C1 segment of cervical spinal cord (tissue), 14 donors: ENCODE data around the gene SLC6A8.

Experiments
- DNase-seq, 14 donors: peaks; one replicate each; lab custom pipeline; 2025; lab: John Stamatoyannopoulos, UW

Gene SLC6A8

DNA sequence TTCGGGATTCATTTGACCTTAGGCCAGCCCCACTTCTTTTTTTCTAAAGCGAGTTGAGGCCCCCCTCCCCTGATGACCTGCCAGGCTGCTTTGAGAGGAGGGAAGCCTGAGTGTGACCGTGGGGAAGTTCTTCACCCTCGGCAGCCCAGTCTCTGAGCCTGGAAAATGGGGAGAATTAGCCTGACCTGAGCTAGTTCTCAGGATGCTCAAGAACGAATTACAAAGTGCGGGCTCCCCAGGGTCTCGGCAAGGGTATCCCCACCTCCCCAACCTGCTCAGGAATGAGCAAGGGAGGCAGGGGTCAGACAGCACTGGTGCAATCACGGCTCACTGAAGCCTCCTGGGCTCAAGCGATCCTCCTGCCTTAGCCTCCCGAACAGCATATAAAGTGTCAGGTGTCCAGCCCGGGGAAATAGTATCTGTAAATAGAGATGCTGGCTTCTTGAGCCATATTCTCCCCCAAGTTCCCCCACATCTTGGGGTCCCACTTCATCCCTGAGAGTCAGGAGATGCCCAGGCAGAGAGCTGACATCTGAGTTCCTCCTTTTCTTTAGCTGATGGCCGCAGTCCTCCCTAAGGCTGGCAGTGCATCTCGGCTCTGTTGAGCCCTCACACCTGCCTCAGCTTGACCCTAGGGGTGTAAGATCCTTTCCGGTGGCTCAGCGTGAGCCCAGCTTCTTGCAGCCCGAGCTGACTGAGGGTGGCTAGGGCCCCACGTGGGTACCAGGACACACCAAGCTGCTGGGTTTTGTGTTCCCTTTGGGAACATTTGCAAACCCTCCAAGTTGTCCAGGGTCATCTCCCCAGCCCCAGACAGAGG, 39.2 kb upstream of the SLC6A8 start:
- no peak for DNase-seq

DNA sequence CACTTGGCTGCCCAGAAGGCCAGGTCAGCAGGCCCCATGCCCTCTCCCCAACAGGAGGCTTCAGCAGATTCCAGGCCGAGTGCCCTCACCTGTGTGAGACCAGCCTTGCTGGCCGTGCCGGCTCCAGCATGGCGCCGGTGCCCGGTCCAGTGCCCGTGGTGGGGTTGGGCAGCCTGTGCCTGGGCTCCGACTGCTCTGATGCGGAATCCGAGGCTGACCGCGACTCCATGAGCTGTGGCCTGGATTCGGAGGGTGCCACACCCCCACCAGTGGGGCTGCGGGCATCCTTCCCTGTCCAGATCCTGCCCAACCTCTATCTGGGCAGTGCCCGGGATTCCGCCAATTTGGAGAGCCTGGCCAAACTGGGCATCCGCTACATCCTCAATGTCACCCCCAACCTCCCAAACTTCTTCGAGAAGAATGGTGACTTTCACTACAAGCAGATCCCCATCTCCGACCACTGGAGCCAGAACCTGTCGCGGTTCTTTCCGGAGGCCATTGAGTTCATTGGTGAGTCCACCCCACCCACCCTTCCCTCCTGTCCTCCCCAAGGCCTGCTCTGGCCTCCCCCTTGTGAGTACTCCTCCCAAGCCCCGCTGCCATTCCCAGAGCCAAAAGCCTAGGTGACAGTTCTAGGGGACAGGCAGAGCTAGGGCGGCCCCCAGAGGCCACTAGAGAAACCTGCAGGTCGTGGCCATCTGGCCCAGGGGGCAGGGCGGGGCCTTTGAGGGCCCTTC, 38.4 kb upstream of the SLC6A8 start:
- no peak for DNase-seq

DNA sequence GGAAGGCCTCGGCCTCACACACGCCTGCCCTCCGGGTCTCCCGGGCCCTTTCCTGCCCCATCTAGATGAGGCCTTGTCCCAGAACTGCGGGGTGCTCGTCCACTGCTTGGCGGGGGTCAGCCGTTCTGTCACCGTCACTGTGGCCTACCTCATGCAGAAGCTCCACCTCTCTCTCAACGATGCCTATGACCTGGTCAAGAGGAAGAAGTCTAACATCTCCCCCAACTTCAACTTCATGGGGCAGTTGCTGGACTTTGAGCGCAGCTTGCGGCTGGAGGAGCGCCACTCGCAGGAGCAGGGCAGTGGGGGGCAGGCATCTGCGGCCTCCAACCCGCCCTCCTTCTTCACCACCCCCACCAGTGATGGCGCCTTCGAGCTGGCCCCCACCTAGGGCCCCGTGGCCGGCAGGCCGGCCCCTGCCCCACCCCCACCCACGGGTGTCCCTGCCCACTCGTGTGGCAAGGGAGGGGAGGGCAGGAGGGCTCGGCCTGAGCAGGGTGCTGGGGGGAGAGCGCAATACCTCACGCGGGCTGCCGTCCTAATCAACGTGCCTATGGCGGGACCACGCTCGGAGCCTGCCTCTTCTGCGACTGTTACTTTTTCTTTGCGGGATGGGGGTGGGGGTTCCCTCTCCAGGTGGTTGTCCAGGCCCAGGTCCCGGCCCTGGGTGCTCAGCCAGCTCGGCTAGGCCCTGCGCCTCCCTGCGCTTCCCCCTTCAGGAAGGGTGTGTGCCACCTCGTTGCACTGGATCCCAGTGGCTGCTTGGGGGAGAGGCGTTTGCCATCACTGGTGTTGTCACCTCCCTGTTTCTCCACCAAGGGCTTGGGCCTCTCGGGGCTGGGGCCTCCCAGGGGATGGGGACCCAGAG, 37.6 kb upstream of the SLC6A8 start:
- no peak for DNase-seq

DNA sequence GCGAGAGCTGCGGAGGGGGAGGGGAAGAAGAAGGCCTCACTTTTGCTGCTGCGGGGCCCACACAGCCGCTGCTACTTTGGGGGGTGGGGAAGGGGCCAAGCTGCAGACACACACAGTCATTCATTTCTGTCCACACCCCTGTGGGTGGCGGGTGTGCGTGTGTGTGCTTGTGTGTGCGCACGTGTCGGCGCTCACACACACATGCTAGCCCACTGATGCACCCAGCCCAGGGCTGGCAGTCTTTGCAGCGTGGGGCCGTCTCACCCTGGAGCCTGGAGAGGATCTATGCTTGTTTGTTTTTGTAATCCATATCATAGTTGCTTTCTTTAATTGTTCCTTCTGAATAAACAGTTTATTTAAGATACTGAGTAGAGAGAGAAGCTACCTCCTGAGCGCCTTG, 36.8 kb upstream of the SLC6A8 start:
- DNase-seq, result no peak

DNA sequence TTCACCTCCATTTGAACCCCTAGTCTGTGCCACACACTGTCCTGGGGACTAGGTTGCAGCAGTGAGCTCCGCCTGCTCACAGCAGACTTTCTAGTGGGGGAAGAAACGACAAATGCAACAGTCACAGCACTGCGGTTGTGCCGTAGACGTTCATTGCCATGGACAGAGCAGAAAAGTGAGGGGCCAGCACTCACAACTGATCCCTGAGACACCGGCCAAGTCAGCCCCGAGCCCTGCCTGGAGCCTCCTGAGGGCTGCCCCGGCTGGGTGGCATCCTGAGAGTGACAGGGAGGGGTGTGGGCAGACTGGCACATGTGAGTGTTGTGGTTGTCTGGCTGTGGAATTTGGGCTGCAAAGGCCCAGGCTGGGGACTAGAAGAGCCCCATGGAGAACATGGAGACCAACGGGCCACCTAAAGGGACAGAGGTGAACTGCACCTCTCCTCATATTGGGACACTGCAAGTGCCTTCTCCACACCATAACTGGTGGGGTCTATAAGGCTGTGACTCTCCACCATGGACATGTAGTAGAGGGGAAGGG, 36.1 kb upstream of the SLC6A8 start:
- DNase-seq, result no peak

DNA sequence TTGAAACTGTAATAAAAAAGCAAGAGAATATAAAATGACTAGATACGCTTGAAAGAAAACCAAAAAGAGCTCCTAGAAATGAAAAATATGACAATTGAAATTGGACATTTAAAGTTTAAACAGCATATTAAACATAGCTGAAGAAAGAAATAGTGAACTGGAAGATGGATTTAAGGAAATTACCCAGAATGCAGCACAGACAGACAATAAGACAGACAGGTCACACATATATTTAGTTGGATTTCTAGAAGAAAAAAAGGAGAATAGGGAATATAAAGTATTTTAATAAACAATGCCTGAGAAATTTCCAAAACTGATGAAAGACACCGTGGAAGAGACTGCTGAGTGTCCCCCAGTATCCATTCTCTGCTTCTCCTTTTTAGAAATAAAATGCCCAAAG, 34.2 kb upstream of the SLC6A8 start:
- no peak for DNase-seq

DNA sequence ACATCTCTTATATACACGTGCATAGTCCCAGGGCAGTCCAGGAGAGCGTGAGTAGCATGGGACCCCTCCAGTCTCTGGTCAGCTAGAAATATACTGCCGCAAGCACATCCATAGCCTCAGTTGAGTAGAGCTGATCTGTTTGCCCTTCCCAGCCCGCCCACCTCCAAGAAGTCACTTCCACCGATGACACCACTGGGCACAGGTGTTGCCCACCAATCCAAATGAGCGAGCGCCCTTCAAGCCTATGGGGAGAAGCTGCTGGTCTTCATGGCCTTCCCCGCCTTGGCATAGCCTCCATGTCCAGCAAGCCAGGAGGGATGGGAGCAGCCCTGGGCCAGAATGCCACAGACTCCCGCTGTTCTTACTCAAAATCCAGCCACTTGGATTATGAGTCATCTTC, 30.6 kb upstream of the SLC6A8 start:
- DNase-seq, result no peak

DNA sequence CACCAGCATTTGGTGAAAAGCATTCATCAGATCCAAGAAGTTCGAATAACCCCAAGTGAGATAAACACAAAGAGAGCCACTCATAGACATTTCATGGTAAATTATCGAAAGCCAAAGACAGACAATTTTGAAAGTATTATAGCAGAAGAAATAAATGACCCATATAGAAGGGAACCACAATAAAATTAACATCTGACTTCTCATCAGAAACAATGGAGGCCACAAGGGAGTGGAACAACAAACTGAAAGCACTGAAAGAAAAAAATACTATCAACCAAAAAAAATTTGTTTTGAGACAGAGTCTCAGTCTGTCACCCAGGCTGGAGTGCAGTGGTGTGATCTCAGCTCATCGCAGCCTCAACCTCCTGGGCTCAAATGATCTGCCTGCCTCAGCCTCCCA, 28.5 kb upstream of the SLC6A8 start:
- no peak for DNase-seq

DNA sequence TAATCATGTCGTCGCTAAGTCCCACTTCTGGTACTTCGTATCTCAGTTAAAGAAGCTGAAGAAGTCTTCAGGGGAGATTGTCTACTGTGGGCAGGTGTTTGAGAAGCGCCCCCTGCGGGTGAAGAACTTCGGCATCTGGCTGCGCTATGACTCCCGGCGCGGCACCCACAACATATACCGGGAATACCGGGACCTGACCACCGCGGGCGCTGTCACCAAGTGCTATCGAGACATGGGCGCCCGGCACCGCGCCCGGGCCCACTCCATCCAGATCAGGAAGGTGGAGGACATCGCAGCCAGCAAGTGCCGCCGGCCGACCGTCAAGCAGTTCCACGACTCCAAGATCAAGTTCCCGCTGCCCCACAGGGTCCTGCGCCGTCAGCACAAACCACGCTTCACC, 25.5 kb upstream of the SLC6A8 start:
- DNase-seq, result no peak

DNA sequence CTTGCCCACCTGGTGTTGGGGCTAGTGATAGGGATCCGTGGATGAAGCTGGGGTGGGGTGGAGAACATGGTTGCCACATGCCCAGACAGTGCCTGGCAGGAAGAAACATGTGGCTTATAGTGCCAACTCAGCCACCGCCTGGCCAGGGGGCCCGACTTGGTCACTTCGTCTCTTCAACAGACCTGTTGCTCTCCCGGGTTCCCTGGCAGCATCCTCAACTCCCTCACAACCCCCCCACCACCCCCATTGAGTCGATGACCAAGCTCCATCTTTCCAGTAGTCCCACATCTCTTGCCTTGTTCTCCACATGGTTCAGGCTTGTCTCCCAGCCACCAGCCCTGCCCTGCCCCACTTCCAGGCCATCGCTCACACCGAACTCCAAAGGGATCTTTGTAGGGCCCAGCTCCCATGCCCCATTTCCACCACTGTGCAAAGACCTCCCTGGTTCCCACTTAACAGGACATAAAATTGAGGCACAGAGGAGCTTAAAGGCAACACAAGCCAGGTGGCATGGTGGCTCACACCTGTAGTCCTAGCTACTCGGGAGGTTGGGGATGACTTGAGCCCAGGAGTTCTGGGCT, 21.9 kb upstream of the SLC6A8 start:
- no peak for DNase-seq

DNA sequence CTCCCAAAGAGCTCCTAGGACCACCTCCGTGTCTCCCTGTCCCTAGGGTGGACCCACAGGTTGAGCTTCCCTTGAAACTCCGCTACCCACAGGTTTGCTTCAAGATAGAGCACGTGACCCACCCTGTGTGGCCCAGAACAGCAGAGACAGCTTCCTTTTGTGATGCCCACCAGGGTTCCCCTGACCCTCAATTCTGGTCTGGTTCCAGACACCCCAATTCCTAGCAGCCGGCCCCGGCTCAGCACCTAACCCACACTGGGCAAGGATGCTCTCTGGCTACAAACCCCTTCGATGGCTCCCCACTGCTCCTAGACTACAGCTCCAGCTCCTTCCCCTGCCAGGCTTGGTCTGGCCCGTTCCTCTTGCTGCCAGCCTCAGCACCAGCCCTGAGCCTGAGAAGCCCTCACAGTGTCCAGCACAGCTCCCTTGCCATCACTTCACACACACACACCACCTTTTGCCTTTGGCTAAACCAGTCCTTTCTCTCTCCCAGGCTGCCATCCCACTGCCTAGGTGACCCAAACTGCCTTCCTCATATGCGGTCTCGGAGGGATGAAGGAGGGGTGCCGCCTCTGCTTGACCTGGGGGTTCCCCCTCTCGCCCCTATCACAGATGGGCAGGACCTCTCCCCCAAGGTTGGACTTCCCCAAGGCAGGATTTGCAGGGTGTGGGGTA, 20.3 kb upstream of the SLC6A8 start:
- no peak for DNase-seq

DNA sequence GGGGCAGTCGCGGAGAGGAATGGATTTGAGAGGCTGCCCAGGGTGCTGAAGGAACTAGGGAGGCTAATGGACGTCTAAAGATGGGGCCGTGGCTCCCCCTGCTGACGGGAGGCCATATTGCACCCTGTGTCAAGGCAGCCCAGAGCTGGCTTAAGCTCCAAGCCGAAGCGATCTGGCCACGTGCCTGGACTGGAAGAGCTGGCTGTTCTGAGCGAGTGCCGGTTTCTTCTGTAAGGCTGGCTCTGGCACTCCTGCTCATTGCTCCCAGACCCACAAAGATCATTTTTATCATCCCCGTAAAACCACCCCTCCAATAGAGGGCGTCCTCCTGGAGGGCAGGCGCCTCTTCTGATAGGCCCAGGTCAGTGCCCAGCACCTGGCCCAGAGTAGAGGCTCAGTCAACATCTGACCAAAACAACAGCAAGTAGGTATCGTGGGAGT, 19.8 kb upstream of the SLC6A8 start:
- DNase-seq, result peak in 12 of 14 donors; percentile 23 to 82 (median 72)

DNA sequence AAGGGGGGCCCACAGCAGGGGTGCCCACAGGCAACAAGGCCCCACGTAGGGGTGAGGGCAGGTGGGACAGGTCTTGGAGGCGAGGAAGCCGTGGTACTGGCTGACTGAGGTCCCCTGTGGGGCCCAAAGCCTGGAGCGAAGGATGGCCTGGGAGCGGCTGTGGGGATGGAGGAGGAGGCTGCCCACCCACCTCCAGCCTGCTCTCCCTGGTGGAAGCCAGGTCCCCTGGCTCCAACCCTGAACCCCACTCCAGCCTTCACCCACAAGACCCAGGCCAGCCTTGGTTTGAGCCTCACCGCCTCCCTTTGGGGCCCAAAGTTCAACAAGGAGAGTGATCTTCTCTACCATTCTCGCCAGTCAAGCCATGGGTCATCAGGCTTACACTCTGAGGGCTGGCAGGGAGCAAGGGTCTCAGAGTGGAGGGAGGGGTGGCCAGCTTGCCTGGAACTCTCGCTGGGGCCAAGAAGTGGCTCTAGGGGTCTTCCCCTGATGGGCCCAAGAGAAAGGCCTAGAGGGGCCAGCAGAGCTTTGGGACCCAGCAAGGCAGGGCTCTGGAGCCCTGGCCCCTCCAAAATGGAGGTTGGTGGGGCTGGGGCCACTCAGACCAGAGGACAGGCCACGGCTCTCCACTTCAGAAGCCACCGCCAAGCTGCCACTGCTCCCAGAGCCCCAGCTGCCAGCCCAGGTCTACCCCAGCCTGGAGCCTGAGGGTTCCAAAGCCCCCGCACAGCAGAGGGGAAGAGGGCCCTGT, 19.1 kb upstream of the SLC6A8 start:
- DNase-seq, result no peak

DNA sequence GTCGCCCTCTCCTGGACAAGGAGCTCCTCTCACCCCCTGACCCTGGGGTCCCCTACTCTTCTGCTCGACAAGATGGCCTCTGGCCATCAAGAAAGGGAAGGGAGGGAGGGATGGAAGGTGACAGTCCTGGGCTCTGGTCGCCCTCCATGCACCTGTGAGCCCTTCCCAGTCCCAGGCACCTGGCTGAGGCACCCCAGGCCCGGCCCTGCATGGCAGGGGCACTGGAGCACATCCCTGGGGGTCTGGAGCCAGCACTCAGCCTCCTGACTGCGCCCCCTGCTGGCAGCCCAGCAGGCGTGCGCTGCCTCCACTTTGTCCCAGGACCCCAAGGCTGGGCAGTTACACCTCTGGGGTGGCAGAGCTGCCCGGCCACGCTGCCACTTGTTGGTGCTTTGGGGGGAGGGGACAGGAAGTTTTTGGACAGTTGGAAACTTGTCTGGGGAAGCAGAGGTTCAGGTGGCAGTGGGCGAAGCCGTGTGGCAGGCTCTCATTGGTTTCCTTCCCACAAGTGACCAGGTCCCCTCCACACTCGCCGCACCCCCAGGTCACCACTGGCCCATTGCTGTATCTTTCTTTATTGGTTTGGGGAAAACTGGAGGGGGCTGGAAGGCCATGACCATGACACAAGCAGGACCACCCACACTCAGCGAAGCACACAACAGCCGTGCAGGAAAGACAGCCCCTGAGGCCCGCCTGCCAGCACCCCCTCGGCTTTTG, 18.4 kb upstream of the SLC6A8 start:
- no peak for DNase-seq

DNA sequence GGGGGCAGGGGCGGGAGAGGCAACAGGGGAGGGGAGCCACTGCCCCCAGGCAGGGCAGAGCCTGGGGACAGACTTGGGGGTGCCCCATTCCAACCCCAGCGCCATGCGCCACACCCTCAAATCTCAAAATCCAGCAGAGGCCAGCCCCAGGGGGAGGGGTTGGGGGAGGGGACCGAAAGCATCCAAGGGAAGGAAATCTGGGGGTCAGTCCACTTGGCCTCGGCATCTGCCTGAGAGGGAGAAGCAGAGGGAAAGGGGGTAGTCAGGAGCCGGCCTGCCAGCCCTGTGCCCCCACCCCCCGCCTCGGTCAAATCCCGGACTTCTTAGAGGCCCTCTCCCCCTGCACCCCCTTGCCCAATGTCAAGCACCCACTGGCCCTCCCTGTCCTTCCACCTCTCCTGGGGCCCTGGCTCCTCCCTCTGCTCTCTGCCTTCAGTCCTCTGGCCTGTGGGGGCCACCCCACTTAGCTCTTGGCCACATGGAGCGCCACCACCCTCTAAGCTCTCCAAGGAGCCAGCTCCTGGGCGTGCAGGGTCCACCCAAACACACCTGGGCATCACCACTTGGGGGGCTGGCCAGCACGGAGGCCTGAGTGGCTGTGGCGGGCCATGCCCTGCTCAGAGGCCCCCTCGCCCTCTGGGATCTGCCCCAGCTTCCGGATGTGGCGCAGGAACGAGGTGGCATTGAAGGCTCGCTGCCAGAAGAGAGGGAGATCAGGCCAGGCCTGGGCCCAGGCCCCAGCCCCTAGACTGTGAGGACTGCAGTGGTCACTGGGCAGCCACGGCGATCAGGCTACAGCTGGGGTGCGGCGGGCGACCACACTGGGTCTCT, 17.6 kb upstream of the SLC6A8 start:
- no peak for DNase-seq

DNA sequence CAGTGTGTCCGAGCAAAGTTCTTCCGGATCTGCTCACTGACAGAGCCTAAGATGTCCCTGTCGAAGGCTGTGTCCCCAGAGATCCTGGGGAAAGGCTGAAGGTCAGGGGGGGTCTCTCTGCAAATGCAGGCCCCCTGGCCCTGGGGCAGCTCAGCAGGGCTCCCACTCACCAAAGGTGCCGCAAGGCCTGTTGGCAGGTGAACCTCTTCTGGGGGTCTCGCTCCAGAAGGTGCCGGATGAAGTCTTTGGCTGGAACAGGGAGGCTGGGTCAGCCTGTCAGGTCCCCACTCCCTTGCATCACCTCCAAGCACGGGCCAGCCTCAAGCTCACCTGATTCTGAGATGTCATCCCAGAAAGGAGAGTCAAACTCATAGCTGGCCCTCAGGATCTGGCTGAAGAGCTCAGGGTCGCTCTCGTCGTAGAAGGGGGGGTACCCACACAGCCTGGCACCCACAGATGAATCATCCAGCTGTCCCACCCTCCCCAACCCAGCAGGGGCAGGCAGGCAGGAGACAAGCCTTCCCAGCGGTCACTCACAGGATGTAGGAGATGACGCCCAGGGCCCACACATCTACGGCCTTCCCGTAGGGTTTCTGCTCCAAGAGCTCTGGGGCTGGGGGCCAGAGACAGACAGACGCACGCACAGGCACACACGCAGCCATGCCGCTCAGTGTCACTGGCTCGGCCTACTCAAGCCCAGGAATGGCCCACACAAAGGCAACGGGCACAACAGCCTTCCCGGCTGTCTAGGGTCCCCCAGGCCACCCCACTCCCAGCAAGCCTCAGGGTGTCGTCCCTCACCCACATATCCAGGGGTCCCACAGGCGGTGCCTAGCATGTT, 16.8 kb upstream of the SLC6A8 start:
- no peak for DNase-seq
